ENCODE measurements around the gene OSTM1.

OSTM1 gene

DNA sequence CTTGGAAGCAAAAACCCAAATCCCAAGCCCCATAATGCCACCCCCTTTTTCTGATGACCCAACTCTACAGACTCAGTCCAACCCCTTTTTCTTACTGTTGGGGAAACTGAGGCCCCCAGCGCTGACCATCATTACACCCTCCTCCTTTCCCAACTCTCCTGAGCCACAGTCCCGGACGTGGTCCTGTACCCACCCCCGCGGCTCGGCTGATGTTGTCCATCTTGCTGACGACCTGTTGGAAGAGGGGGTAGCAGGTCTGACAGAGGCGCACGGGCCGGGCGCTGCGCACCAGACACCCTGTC lies 533 bp downstream of the OSTM1 start:
- H3K27me3 ChIP-seq (ENCODE audit: insufficient read depth, low read length, poor library complexity): no peaks in the 10 kb centered on the region
- H3K79me2 ChIP-seq (ENCODE audit: control insufficient read depth, insufficient read depth, low read length): no peaks in the 10 kb centered on the region
- H3K4ac ChIP-seq (ENCODE audit: low read depth, low read length): no peak overlapping the region
- H3K4me2 ChIP-seq (ENCODE audit: low read length): peak overlapping the region; percentile 78
- no peak for DNase-seq
- H3K4me3 ChIP-seq (ENCODE audit: low read length): peak overlapping the region; percentile 65
- no peak overlapping the region for H3K23ac ChIP-seq (ENCODE audit: low read length)
- no peak overlapping the region for H4K5ac ChIP-seq (ENCODE audit: low read length)
- H2BK120ac ChIP-seq (ENCODE audit: low read depth, low read length): no peak overlapping the region
- H3K79me1 ChIP-seq (ENCODE audit: low read length): no peaks in the 10 kb centered on the region
- H3K18ac ChIP-seq (ENCODE audit: low read length): no peak overlapping the region
- H3K56ac ChIP-seq (ENCODE audit: low read length): peak overlapping the region; percentile 83
- no CpG with 5 or more reads among the region's 12 CpGs for WGBS (ENCODE audit: extremely low coverage, insufficient coverage, low lambda C conversion rate)
- no peaks in the 10 kb centered on the region for H3K4me1 ChIP-seq (ENCODE audit: control insufficient read depth, low read depth, low read length)
- H2BK5ac ChIP-seq (ENCODE audit: low read length): no peak overlapping the region
- no peak overlapping the region for H2BK15ac ChIP-seq (replicated peaks; ENCODE audit: low read depth)
- H3K36me3 ChIP-seq (ENCODE audit: control insufficient read depth, insufficient read depth, low read length): no peaks in the 10 kb centered on the region
- no peak overlapping the region for H4K8ac ChIP-seq (ENCODE audit: low read depth, low read length)
- no peak overlapping the region for H3K27ac ChIP-seq (ENCODE audit: low read depth, low read length)
- H2AK5ac ChIP-seq (ENCODE audit: low read length): no peak overlapping the region
- H3K9ac ChIP-seq (ENCODE audit: low read length): peak overlapping the region; percentile 82

DNA sequence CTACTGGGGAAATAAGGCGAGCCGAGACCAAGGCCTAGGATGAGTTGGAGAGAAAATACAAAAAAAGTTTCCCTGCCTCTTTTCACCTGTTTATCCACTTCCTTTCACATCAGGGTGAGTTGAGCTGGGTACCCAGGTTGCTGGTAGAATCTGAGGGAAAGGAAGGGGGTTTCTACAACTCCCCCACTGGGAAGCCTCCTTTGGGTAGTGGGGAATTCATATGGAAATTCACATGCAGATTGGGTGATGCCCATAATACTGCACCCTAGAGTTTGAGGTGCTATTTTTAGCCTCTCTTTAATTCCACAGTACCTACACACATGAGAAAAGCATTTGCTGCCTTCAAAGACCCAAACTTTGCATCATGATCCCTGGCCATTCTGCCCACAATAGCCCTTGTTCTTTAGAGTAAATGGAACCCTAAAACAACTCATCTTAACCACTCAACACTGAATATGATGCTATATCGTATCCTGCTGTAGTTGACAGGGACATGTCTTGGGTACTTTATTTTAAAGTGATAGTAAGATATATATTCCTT lies 2.7 kb downstream of the OSTM1 start:
- Histone ChIP-seq H3K4me1 (ENCODE audit: control insufficient read depth, low read depth, low read length) (no peaks in the 10 kb centered on the region), H4K5ac (ENCODE audit: low read length) (no peak overlapping the region), H3K23ac (ENCODE audit: low read length) (no peak overlapping the region), H3K9ac (ENCODE audit: low read length) (no peak overlapping the region), H3K18ac (ENCODE audit: low read length) (no peak overlapping the region), H3K79me1 (ENCODE audit: low read length) (no peaks in the 10 kb centered on the region), H4K8ac (ENCODE audit: low read depth, low read length) (no peak overlapping the region), H2AK5ac (ENCODE audit: low read length) (no peak overlapping the region), H3K79me2 (ENCODE audit: control insufficient read depth, insufficient read depth, low read length) (no peaks in the 10 kb centered on the region), H2BK5ac (ENCODE audit: low read length) (no peak overlapping the region), H3K27me3 (ENCODE audit: insufficient read depth, low read length, poor library complexity) (no peaks in the 10 kb centered on the region), H3K27ac (ENCODE audit: low read depth, low read length) (no peak overlapping the region), H3K36me3 (ENCODE audit: control insufficient read depth, insufficient read depth, low read length) (no peaks in the 10 kb centered on the region), H3K56ac (ENCODE audit: low read length) (no peak overlapping the region), H2BK15ac (replicated peaks; ENCODE audit: low read depth) (no peak overlapping the region), H2BK120ac (ENCODE audit: low read depth, low read length) (no peak overlapping the region), H3K4me3 (ENCODE audit: low read length) (no peak overlapping the region), H3K4ac (ENCODE audit: low read depth, low read length) (no peak overlapping the region), H3K4me2 (ENCODE audit: low read length) (no peak overlapping the region)
- WGBS (ENCODE audit: extremely low coverage, insufficient coverage, low lambda C conversion rate): no CpG with 5 or more reads among the region's 3 CpGs
- DNase-seq: no peak

DNA sequence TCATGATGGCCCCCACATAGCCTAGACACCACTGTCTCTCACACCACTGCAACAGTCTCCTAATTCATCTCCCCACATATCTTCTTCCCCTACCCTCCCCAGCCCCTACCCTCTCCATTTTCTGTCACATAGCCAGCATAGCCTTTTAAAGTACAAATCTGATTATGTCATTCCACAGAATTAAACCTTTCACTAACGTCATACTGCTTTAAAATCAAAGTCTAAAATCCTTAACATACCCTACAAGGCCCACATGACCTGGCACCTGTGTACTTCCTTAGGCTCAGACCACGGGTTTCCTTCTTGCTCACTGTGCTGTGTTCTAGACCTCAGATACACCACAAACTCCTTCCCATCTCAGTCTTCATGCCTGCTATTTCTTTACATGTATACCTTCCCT lies 5.9 kb downstream of the OSTM1 start:
- no CpG with 5 or more reads among the region's 2 CpGs for WGBS (ENCODE audit: extremely low coverage, insufficient coverage, low lambda C conversion rate)
- Histone ChIP-seq H2BK5ac (ENCODE audit: low read length) (no peak overlapping the region), H4K5ac (ENCODE audit: low read length) (no peak overlapping the region)

DNA sequence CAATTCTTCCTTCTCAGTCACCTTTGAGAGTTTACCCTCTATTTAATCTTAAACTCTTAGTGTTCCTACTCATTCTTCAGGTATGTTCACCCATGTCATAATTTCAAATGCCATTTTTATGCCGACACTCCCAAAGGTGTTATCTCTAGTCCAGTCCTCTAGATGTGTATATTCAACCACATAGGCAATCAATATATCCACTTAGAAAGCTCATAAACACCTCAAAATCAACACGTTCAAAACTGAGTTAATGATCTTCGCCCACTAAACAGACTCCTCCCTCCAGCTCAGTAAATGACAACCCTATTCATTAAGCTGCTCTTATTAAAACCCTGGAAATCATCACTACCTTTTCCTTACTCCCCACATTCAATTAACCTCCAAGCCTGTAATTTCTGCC lies 6.4 kb downstream of the OSTM1 start:
- no peaks in the 10 kb centered on the region for H3K79me1 ChIP-seq (ENCODE audit: low read length)
- no peak for DNase-seq
- no peak overlapping the region for H2BK5ac ChIP-seq (ENCODE audit: low read length)
- no peak overlapping the region for H4K5ac ChIP-seq (ENCODE audit: low read length)
- H3K79me2 ChIP-seq (ENCODE audit: control insufficient read depth, insufficient read depth, low read length): no peaks in the 10 kb centered on the region
- H3K27ac ChIP-seq (ENCODE audit: low read depth, low read length): no peak overlapping the region
- no peaks in the 10 kb centered on the region for H3K27me3 ChIP-seq (ENCODE audit: insufficient read depth, low read length, poor library complexity)
- no peak overlapping the region for H3K56ac ChIP-seq (ENCODE audit: low read length)
- no peak overlapping the region for H3K9ac ChIP-seq (ENCODE audit: low read length)
- H3K23ac ChIP-seq (ENCODE audit: low read length): no peak overlapping the region
- H3K4ac ChIP-seq (ENCODE audit: low read depth, low read length): no peak overlapping the region
- H3K4me3 ChIP-seq (ENCODE audit: low read length): no peak overlapping the region
- no peak overlapping the region for H2BK120ac ChIP-seq (ENCODE audit: low read depth, low read length)
- no peak overlapping the region for H3K18ac ChIP-seq (ENCODE audit: low read length)
- no peak overlapping the region for H2AK5ac ChIP-seq (ENCODE audit: low read length)
- WGBS (ENCODE audit: extremely low coverage, insufficient coverage, low lambda C conversion rate): no CpG with 5 or more reads among the region's 3 CpGs
- no peak overlapping the region for H2BK15ac ChIP-seq (replicated peaks; ENCODE audit: low read depth)
- H3K4me2 ChIP-seq (ENCODE audit: low read length): no peak overlapping the region
- H3K36me3 ChIP-seq (ENCODE audit: control insufficient read depth, insufficient read depth, low read length): no peaks in the 10 kb centered on the region
- no peak overlapping the region for H4K8ac ChIP-seq (ENCODE audit: low read depth, low read length)
- no peaks in the 10 kb centered on the region for H3K4me1 ChIP-seq (ENCODE audit: control insufficient read depth, low read depth, low read length)

More for the DNA sequence above, 5.9 kb downstream of the OSTM1 start:
- H3K79me1 ChIP-seq (ENCODE audit: low read length): no peaks in the 10 kb centered on the region
- H3K27me3 ChIP-seq (ENCODE audit: insufficient read depth, low read length, poor library complexity): no peaks in the 10 kb centered on the region
- H3K4me3 ChIP-seq (ENCODE audit: low read length): no peak overlapping the region
- no peak overlapping the region for H3K27ac ChIP-seq (ENCODE audit: low read depth, low read length)
- H3K79me2 ChIP-seq (ENCODE audit: control insufficient read depth, insufficient read depth, low read length): no peaks in the 10 kb centered on the region
- H3K18ac ChIP-seq (ENCODE audit: low read length): no peak overlapping the region
- H4K8ac ChIP-seq (ENCODE audit: low read depth, low read length): no peak overlapping the region
- H3K4ac ChIP-seq (ENCODE audit: low read depth, low read length): no peak overlapping the region
- H3K36me3 ChIP-seq (ENCODE audit: control insufficient read depth, insufficient read depth, low read length): no peaks in the 10 kb centered on the region
- no peak overlapping the region for H2AK5ac ChIP-seq (ENCODE audit: low read length)
- no peak overlapping the region for H3K9ac ChIP-seq (ENCODE audit: low read length)
- H3K56ac ChIP-seq (ENCODE audit: low read length): no peak overlapping the region
- H3K23ac ChIP-seq (ENCODE audit: low read length): no peak overlapping the region
- no peak overlapping the region for H3K4me2 ChIP-seq (ENCODE audit: low read length)
- no peak overlapping the region for H2BK120ac ChIP-seq (ENCODE audit: low read depth, low read length)
- no peaks in the 10 kb centered on the region for H3K4me1 ChIP-seq (ENCODE audit: control insufficient read depth, low read depth, low read length)
- H2BK15ac ChIP-seq (replicated peaks; ENCODE audit: low read depth): no peak overlapping the region
- no peak for DNase-seq

DNA sequence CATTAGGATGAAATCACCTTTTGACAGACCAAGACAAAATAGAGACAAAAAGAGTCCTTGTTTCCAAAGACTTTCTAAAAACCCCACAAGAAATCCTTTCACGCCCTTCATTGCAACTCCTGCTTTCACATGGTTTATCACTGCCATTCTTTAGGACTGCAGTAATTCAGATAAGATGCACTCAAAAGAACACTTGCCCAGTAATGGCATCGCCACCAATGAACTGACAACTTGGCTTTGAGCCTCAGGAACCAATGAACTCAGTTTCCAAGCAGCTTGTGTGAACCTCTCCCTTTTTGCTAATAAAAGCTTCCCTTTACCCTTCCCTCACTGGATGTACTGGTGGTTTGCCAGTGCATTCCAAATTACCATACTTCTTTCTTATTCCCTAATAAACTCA lies 21.8 kb downstream of the OSTM1 start:
- no peak overlapping the region for H2BK120ac ChIP-seq (ENCODE audit: low read depth, low read length)
- H3K4ac ChIP-seq (ENCODE audit: low read depth, low read length): no peak overlapping the region
- H3K27me3 ChIP-seq (ENCODE audit: insufficient read depth, low read length, poor library complexity): no peaks in the 10 kb centered on the region
- no peak overlapping the region for H3K27ac ChIP-seq (ENCODE audit: low read depth, low read length)
- H3K18ac ChIP-seq (ENCODE audit: low read length): no peak overlapping the region
- DNase-seq: no peak
- no peak overlapping the region for H2BK5ac ChIP-seq (ENCODE audit: low read length)
- no peak overlapping the region for H2BK15ac ChIP-seq (replicated peaks; ENCODE audit: low read depth)
- no peak overlapping the region for H3K56ac ChIP-seq (ENCODE audit: low read length)
- no peaks in the 10 kb centered on the region for H3K79me2 ChIP-seq (ENCODE audit: control insufficient read depth, insufficient read depth, low read length)
- H3K4me1 ChIP-seq (ENCODE audit: control insufficient read depth, low read depth, low read length): no peaks in the 10 kb centered on the region
- no CpG with 5 or more reads among the region's 2 CpGs for WGBS (ENCODE audit: extremely low coverage, insufficient coverage, low lambda C conversion rate)
- no peaks in the 10 kb centered on the region for H3K36me3 ChIP-seq (ENCODE audit: control insufficient read depth, insufficient read depth, low read length)
- H3K4me2 ChIP-seq (ENCODE audit: low read length): no peak overlapping the region
- no peak overlapping the region for H3K23ac ChIP-seq (ENCODE audit: low read length)
- H3K79me1 ChIP-seq (ENCODE audit: low read length): no peaks in the 10 kb centered on the region
- no peak overlapping the region for H4K8ac ChIP-seq (ENCODE audit: low read depth, low read length)
- H2AK5ac ChIP-seq (ENCODE audit: low read length): no peak overlapping the region
- no peak overlapping the region for H3K9ac ChIP-seq (ENCODE audit: low read length)
- no peak overlapping the region for H3K4me3 ChIP-seq (ENCODE audit: low read length)
- H4K5ac ChIP-seq (ENCODE audit: low read length): no peak overlapping the region

DNA sequence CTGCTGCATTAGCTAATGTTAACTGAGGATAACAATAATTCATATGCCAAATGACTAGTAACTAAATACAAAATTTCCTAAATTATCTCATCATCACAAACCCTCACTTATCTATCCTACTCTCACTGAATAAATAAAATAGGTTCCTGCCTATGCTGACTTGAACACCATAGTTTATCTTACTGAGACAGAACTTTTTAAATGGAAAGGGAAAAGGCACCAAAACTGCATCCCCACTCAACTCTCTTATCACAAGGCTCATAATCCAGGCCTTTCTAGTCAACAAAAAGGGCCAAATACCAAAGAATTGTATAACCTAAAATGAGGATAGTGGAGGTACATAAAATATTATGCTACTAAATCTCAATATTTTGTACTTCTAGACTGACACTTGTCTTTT lies 23.1 kb downstream of the OSTM1 start:
- Histone ChIP-seq H3K18ac (ENCODE audit: low read length) (no peak overlapping the region), H3K56ac (ENCODE audit: low read length) (no peak overlapping the region), H2BK120ac (ENCODE audit: low read depth, low read length) (no peak overlapping the region), H3K23ac (ENCODE audit: low read length) (no peak overlapping the region), H2AK5ac (ENCODE audit: low read length) (no peak overlapping the region), H3K27ac (ENCODE audit: low read depth, low read length) (no peak overlapping the region), H3K4me1 (ENCODE audit: control insufficient read depth, low read depth, low read length) (no peaks in the 10 kb centered on the region), H4K5ac (ENCODE audit: low read length) (no peak overlapping the region), H3K79me2 (ENCODE audit: control insufficient read depth, insufficient read depth, low read length) (no peaks in the 10 kb centered on the region), H3K4me3 (ENCODE audit: low read length) (no peak overlapping the region), H2BK15ac (replicated peaks; ENCODE audit: low read depth) (no peak overlapping the region), H3K36me3 (ENCODE audit: control insufficient read depth, insufficient read depth, low read length) (no peaks in the 10 kb centered on the region), H3K9ac (ENCODE audit: low read length) (no peak overlapping the region), H3K79me1 (ENCODE audit: low read length) (no peaks in the 10 kb centered on the region), H3K4ac (ENCODE audit: low read depth, low read length) (no peak overlapping the region), H4K8ac (ENCODE audit: low read depth, low read length) (no peak overlapping the region), H3K4me2 (ENCODE audit: low read length) (no peak overlapping the region), H2BK5ac (ENCODE audit: low read length) (no peak overlapping the region), H3K27me3 (ENCODE audit: insufficient read depth, low read length, poor library complexity) (no peaks in the 10 kb centered on the region)
- no peak for DNase-seq

All from mesendoderm (in vitro differentiated cells).